Sigmoid colon (tissue), 7 donors: ENCODE results near the gene CTNNB1. TPM values are rescaled to one million over a fixed set of nuclear protein-coding genes. Genes with fewer than 3 reads are reported as not detected.

Experiments used
- DNase-seq: peaks from one replicate; pipeline ENCODE4 v3.0.0-alpha.2; 2019
- H3K27ac ChIP-seq, 4 donors: fragments of 200-600 bp; sonication (generic); one replicate each; pipeline ENCODE4 v1.5.1; 2016 to 2019; ENCODE audit warnings: mild to moderate bottlenecking in 1 of 4
- H3K27me3 ChIP-seq, 3 donors: fragments of 200-600 bp; sonication (generic); one replicate each; pipeline ENCODE4 v1.5.1; 2019; ENCODE audit warnings: mild to moderate bottlenecking in 1 of 3
- H3K36me3 ChIP-seq, 4 donors: fragments of 200-600 bp; sonication (generic); one replicate each; pipeline ENCODE4 v1.5.1; 2016 to 2019
- H3K4me1 ChIP-seq, 4 donors: fragments of 200-600 bp; sonication (generic); one replicate each; pipeline ENCODE4 v1.5.1; 2017 to 2019
- H3K4me3 ChIP-seq, 4 donors: fragments of 200-600 bp; sonication (generic); one replicate each; pipeline ENCODE4 v1.5.1; 2017 to 2019; ENCODE audit warnings: mild to moderate bottlenecking in 2 of 4, moderate library complexity in 1 of 4
- H3K9me3 ChIP-seq, 4 donors: fragments of 200-600 bp in 3 of 4; sonication (generic) in 3 of 4; one replicate each; pipeline versions ENCODE4 v1.5.1 to v1.6.1; 2013 to 2019
- CTCF ChIP-seq, 4 experiments: fragments of 450-650 bp in 3 of 4; fragments of 200-600 bp in 1 of 4; IDR thresholded peaks; one replicate each; pipeline ENCODE4 v1.5.1; 2016 to 2019; ENCODE audit warnings: antibody characterized with exemption in 4 of 4, mild to moderate bottlenecking in 3 of 4, moderate library complexity in 2 of 4
- EP300 ChIP-seq, 4 donors: sonication (generic); formaldehyde crosslinking; IDR thresholded peaks; one replicate each; pipeline ENCODE4 v1.6.1; 2017; ENCODE audit warnings: antibody characterized with exemption in 4 of 4
- POLR2A ChIP-seq, 2 donors: fragments of 450-650 bp; IDR thresholded peaks; one replicate each; pipeline ENCODE4 v1.6.1; 2016; ENCODE audit warnings: antibody characterized with exemption in 2 of 2, mild to moderate bottlenecking in 2 of 2, moderate library complexity in 2 of 2
- POLR2AphosphoS5 ChIP-seq, 4 donors: sonication (generic); formaldehyde crosslinking; IDR thresholded peaks; one replicate each; pipeline ENCODE4 v1.6.1; 2017; ENCODE audit warnings: antibody characterized with exemption in 4 of 4
- WGBS, 2 donors: extraction: QIAGEN DNeasy Blood & Tissue Kit; methylation state at CpG; one replicate each; pipeline ENCODE4 v1.1.7; 2013; 5-methylcytosine and 5-hydroxymethylcytosine counted together
- intact Hi-C: fragments of 100-400 bp; cut with DNase I; formaldehyde crosslinking; loops from one replicate; pipeline ENCODE4 v1.15.1; 2023
- polyA plus RNA-seq, 3 donors: library from polyadenylated mRNA; stranded (reverse); fragments of 200-250 nt; gene quantifications; one replicate each; pipeline ENCODE4 v1.2.3, GENCODE V29; 2013
- total RNA-seq, 4 donors: library from RNA; depleted of rRNA; stranded (reverse); fragments of >200 nt; gene quantifications; one replicate each; pipeline ENCODE4 v1.1.0, GENCODE V29; 2016
- donor health status: healthy with polysubstance abuse.
- donor health status: Bipolar disorder and iron deficiency.
- donor health status: healthy.

Gene CTNNB1
- total and polyA plus RNA-seq, 7 donors = 189 to 585 (median 392) TPM

GRCh38 chr3:41162541-41162940, 36.8 kb upstream of the CTNNB1 start:
- intact Hi-C loops = no loop called here
- H3K36me3 ChIP-seq = no peaks in the 10 kb centered on the region
- H3K27me3 ChIP-seq = no peaks in the 10 kb centered on the region
- no peak overlapping the region for H3K4me3 ChIP-seq
- 93 to 96% methylated on average over 3 of the region's 3 CpGs for WGBS, 2 donors
- TF ChIP-seq POLR2AphosphoS5 (IDR thresholded peaks at IDR 0.05) = no peak
- TF ChIP-seq CTCF (IDR thresholded peaks at IDR 0.05) = no peak
- no peak for TF ChIP-seq EP300 (IDR thresholded peaks at IDR 0.05)
- TF ChIP-seq POLR2A (IDR thresholded peaks at IDR 0.05) = no peak
- H3K4me1 ChIP-seq = peaks cover 0 to 19% (median 8%) of the 10 kb centered on the region in 4 donors
- no peaks in the 10 kb centered on the region for H3K9me3 ChIP-seq
- H3K27ac ChIP-seq = peak overlapping the region in 1 of 4 donors; percentile 57
- DNase-seq = no peak

GRCh38 chr3:41163006-41163405, 36.3 kb upstream of the CTNNB1 start:
- peaks cover 0 to 19% (median 8%) of the 10 kb centered on the region in 4 donors for H3K4me1 ChIP-seq
- DNase-seq = no peak
- intact Hi-C loops = no loop called here
- no peaks in the 10 kb centered on the region for H3K27me3 ChIP-seq
- no peaks in the 10 kb centered on the region for H3K36me3 ChIP-seq
- TF ChIP-seq EP300 (IDR thresholded peaks at IDR 0.05) = no peak
- TF ChIP-seq CTCF (IDR thresholded peaks at IDR 0.05) = no peak
- no peak for TF ChIP-seq POLR2AphosphoS5 (IDR thresholded peaks at IDR 0.05)
- no peak for TF ChIP-seq POLR2A (IDR thresholded peaks at IDR 0.05)
- H3K9me3 ChIP-seq = no peaks in the 10 kb centered on the region
- H3K27ac ChIP-seq = peak overlapping the region in 1 of 4 donors; percentile 57
- no peak overlapping the region for H3K4me3 ChIP-seq
- WGBS, 2 donors = 65 to 79% methylated on average over 1 of the region's 1 CpG

GRCh38 chr3:41163421-41163820, 35.9 kb upstream of the CTNNB1 start:
- no peaks in the 10 kb centered on the region for H3K36me3 ChIP-seq
- WGBS, 2 donors = 66 to 78% methylated on average over 3 of the region's 3 CpGs
- TF ChIP-seq EP300 (IDR thresholded peaks at IDR 0.05) (no peak), CTCF (IDR thresholded peaks at IDR 0.05) (no peak), POLR2AphosphoS5 (IDR thresholded peaks at IDR 0.05) (peak; percentile 17 to 84 (median 50)), POLR2A (IDR thresholded peaks at IDR 0.05) (no peak)
- intact Hi-C loops = no loop called here
- H3K27me3 ChIP-seq = no peaks in the 10 kb centered on the region
- H3K27ac ChIP-seq = peak overlapping the region in 1 of 4 donors; percentile 57
- H3K9me3 ChIP-seq = no peaks in the 10 kb centered on the region
- H3K4me3 ChIP-seq = no peak overlapping the region
- no peak for DNase-seq
- H3K4me1 ChIP-seq = peaks cover 0 to 22% (median 8%) of the 10 kb centered on the region in 4 donors

- Histone ChIP-seq H3K36me3 (no peaks in the 10 kb centered on the region), H3K4me3 (no peak overlapping the region), H3K27me3 (no peaks in the 10 kb centered on the region), H3K9me3 (no peaks in the 10 kb centered on the region), H3K4me1 (peaks cover 0 to 36% (median 19%) of the 10 kb centered on the region in 4 donors), H3K27ac (no peak overlapping the region)
- intact Hi-C loops = no loop called here
- TF ChIP-seq POLR2AphosphoS5 (IDR thresholded peaks at IDR 0.05) (no peak), EP300 (IDR thresholded peaks at IDR 0.05) (no peak), POLR2A (IDR thresholded peaks at IDR 0.05) (no peak), CTCF (IDR thresholded peaks at IDR 0.05) (no peak)
- WGBS, 2 donors = 46 to 75% methylated on average over 2 of the region's 2 CpGs
- no peak for DNase-seq
Observed at GRCh38 chr3:41164777-41165176, 34.5 kb upstream of the CTNNB1 start.
